ENCODE data around the gene TENM4. TPM values are rescaled to one million over a fixed set of nuclear protein-coding genes. Genes with fewer than 3 reads are reported as not detected.

The TENM4 gene
- polyA plus RNA-seq, 1 experiment, result 5.5 TPM

- no peak overlapping the region for H3K4me3 ChIP-seq (ENCODE audit: low read depth, low read length)
- no peaks in the 10 kb centered on the region for H3K27me3 ChIP-seq (ENCODE audit: control insufficient read depth, insufficient read depth, low read length)
- DNase-seq (ENCODE audit: low read depth, low spot score), result no peak
- no peak for TF ChIP-seq CTCF (IDR thresholded peaks at IDR 0.05; ENCODE audit: low read depth, low read length)
- ChIA-PET CTCF (no interaction called here), POLR2A (no interaction called here)
- no peak overlapping the region for H3K27ac ChIP-seq (ENCODE audit: low read depth, low read length)
- H3K9me3 ChIP-seq (ENCODE audit: control insufficient read depth, insufficient read depth, low read length), result no peaks in the 10 kb centered on the region
These were observed 74.6 kb downstream of the TENM4 start for GRCh38 chr11:79366218-79366617.

- H3K27me3 ChIP-seq (ENCODE audit: control insufficient read depth, insufficient read depth, low read length), result no peaks in the 10 kb centered on the region
- no peaks in the 10 kb centered on the region for H3K9me3 ChIP-seq (ENCODE audit: control insufficient read depth, insufficient read depth, low read length)
- no peak overlapping the region for H3K27ac ChIP-seq (ENCODE audit: low read depth, low read length)
- DNase-seq (ENCODE audit: low read depth, low spot score), result no peak
- ChIA-PET CTCF (no interaction called here), POLR2A (interaction anchor here (0.6 kb wide), 1 partner anchor 785 kb away, joined by 6 read pairs; no protein-coding TSS in a partner anchor)
- no peak overlapping the region for H3K4me3 ChIP-seq (ENCODE audit: low read depth, low read length)
- TF ChIP-seq CTCF (IDR thresholded peaks at IDR 0.05; ENCODE audit: low read depth, low read length), result no peak
These were observed 76.9 kb downstream of the TENM4 start for GRCh38 chr11:79363861-79364378.

- ChIA-PET POLR2A (interaction anchor here (0.6 kb wide), 1 partner anchor 784 kb away, joined by 6 read pairs; no protein-coding TSS in a partner anchor), CTCF (interaction anchor here (0.7 kb wide), 1 partner anchor 37 kb away, joined by 3 read pairs; no protein-coding TSS in a partner anchor)
- no peak for TF ChIP-seq CTCF (IDR thresholded peaks at IDR 0.05; ENCODE audit: low read depth, low read length)
- H3K27me3 ChIP-seq (ENCODE audit: control insufficient read depth, insufficient read depth, low read length), result no peaks in the 10 kb centered on the region
- no peak overlapping the region for H3K27ac ChIP-seq (ENCODE audit: low read depth, low read length)
- no peak for DNase-seq (ENCODE audit: low read depth, low spot score)
- no peaks in the 10 kb centered on the region for H3K9me3 ChIP-seq (ENCODE audit: control insufficient read depth, insufficient read depth, low read length)
- no peak overlapping the region for H3K4me3 ChIP-seq (ENCODE audit: low read depth, low read length)
These were observed 77.6 kb downstream of the TENM4 start for GRCh38 chr11:79363256-79363655.

GRCh38 chr11:79362821-79363220 is 78.0 kb downstream of the TENM4 start:
- no peak for DNase-seq (ENCODE audit: low read depth, low spot score)
- H3K27ac ChIP-seq (ENCODE audit: low read depth, low read length), result no peak overlapping the region
- H3K4me3 ChIP-seq (ENCODE audit: low read depth, low read length), result no peak overlapping the region
- POLR2A ChIA-PET, result no interaction called here
- no peak for TF ChIP-seq CTCF (IDR thresholded peaks at IDR 0.05; ENCODE audit: low read depth, low read length)
- CTCF ChIA-PET, result interaction anchor here (0.7 kb wide), 1 partner anchor 38 kb away, joined by 3 read pairs; no protein-coding TSS in a partner anchor
- H3K9me3 ChIP-seq (ENCODE audit: control insufficient read depth, insufficient read depth, low read length), result no peaks in the 10 kb centered on the region
- H3K27me3 ChIP-seq (ENCODE audit: control insufficient read depth, insufficient read depth, low read length), result no peaks in the 10 kb centered on the region

- CTCF ChIA-PET, result no interaction called here
- no peak for DNase-seq (ENCODE audit: low read depth, low spot score)
- no peaks in the 10 kb centered on the region for H3K27me3 ChIP-seq (ENCODE audit: control insufficient read depth, insufficient read depth, low read length)
- no peak for TF ChIP-seq CTCF (IDR thresholded peaks at IDR 0.05; ENCODE audit: low read depth, low read length)
- H3K4me3 ChIP-seq (ENCODE audit: low read depth, low read length), result no peak overlapping the region
- POLR2A ChIA-PET, result no interaction called here
- H3K27ac ChIP-seq (ENCODE audit: low read depth, low read length), result no peak overlapping the region
- no peaks in the 10 kb centered on the region for H3K9me3 ChIP-seq (ENCODE audit: control insufficient read depth, insufficient read depth, low read length)
These were observed 78.5 kb downstream of the TENM4 start for GRCh38 chr11:79362206-79362757.
